ENCODE measurements around the gene MCTP2. TPM values are rescaled to one million over a fixed set of nuclear protein-coding genes. Genes with fewer than 3 reads are reported as not detected.
A peak's percentile ranks its signal among the peaks of the same experiment; 100 is the strongest.

MCTP2 gene
- total and polyA plus RNA-seq, 2 donors, result 6.7 to 9.3 TPM

DNA sequence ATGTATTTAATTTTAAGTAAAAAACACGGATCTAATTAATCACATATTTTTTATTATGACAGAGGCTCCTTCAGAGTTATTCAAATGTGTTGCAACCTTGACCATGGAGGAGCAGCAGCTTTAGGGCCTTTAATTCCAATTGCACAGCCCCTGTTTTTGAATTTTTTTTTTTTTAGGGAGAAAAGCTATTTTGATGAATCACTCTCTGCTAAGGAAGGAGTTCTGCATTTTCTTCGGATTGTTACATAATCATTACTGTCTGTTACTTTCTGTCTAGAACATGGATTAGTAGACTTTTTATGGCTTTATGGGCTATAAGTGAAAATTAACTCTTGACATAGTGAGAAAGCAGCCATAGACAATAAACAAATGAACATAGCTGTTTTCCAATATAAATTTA lies 90.8 kb downstream of the MCTP2 start:
- WGBS, result 83% methylated on average over 2 of the region's 2 CpGs
- no peak overlapping the region for H3K27ac ChIP-seq (ENCODE audit: low read depth in 1 of 2, low read length in 1 of 2)
- no peak overlapping the region for H3K4me3 ChIP-seq (ENCODE audit: low read length in 2 of 2)
- H3K27me3 ChIP-seq (ENCODE audit: control insufficient read depth in 2 of 2, insufficient read depth in 1 of 2, low read length in 1 of 2), result no peaks in the 10 kb centered on the region
- peaks cover 0 to 2% of the 10 kb centered on the region in 2 donors for H3K4me1 ChIP-seq (ENCODE audit: control insufficient read depth in 2 of 2, insufficient read depth in 2 of 2, low read length in 2 of 2)
- H3K36me3 ChIP-seq (ENCODE audit: control insufficient read depth in 2 of 2, insufficient read depth in 2 of 2, low read length in 1 of 2), result no peaks in the 10 kb centered on the region
- H3K9me3 ChIP-seq (ENCODE audit: control insufficient read depth in 2 of 2, insufficient read depth in 1 of 2, low read length in 1 of 2), result no peaks in the 10 kb centered on the region
- no peak for DNase-seq (ENCODE audit: low read depth in 6 of 9, low spot score in 9 of 9)

DNA sequence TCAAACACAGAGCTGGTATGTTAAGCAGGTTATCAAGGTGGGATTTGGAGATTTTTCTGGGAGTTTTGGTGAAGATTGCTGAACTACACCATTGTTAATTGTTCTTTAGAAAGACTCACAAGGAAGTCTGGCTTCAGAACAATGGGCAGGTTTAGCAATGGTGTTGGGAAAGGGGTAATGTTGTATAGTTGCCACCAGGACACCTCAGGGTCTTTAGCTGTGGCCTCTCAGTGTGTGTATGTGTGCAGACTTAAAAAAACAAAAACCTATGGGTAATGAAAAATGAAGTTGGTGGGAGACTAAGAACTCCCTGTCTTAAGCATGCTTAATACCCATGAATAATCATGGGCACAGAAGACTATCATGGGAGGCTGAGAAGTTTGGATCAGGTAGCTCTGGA lies 91.7 kb downstream of the MCTP2 start:
- no peak for DNase-seq (ENCODE audit: low read depth in 6 of 9, low spot score in 9 of 9)
- Histone ChIP-seq H3K4me3 (ENCODE audit: low read length in 2 of 2) (no peak overlapping the region), H3K36me3 (ENCODE audit: control insufficient read depth in 2 of 2, insufficient read depth in 2 of 2, low read length in 1 of 2) (no peaks in the 10 kb centered on the region), H3K4me1 (ENCODE audit: control insufficient read depth in 2 of 2, insufficient read depth in 2 of 2, low read length in 2 of 2) (peaks cover 0 to 2% of the 10 kb centered on the region in 2 donors), H3K9me3 (ENCODE audit: control insufficient read depth in 2 of 2, insufficient read depth in 1 of 2, low read length in 1 of 2) (no peaks in the 10 kb centered on the region), H3K27me3 (ENCODE audit: control insufficient read depth in 2 of 2, insufficient read depth in 1 of 2, low read length in 1 of 2) (no peaks in the 10 kb centered on the region), H3K27ac (ENCODE audit: low read depth in 1 of 2, low read length in 1 of 2) (no peak overlapping the region)

DNA sequence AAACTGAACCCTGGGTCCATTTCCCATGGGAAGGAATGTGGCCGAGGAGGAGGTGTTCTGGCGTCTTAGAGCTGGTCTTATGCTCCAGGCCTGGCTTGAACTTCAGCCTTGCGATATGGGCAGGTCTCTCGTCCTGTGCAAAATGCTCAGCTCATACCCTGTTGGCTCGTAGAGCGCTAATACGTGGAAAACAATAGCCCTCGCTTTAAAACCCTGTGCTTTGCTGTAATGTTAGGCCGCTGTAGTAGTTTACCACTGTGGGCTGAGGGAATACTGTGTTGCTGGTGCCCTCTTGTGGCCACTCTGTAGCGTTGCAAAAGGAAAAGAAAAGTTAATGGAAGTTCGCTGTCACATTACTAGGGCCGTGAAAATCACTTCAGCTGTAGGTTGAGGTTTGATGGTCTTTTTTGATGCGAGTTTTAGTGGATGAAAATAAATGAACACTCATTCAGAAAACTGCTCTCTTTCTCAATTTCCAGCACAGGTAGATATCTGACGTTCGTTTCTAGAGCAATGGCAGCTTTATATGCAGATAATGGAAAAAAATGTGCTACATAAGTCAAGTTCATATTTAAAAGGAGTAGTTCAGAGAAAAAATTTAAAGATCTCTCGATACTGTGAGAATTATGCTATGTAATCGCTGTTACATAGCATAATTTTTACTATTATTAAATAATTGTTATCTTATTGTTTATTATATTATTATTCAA lies 92.9 kb downstream of the MCTP2 start:
- Histone ChIP-seq H3K27me3 (ENCODE audit: control insufficient read depth in 2 of 2, insufficient read depth in 1 of 2, low read length in 1 of 2) (no peaks in the 10 kb centered on the region), H3K36me3 (ENCODE audit: control insufficient read depth in 2 of 2, insufficient read depth in 2 of 2, low read length in 1 of 2) (no peaks in the 10 kb centered on the region), H3K9me3 (ENCODE audit: control insufficient read depth in 2 of 2, insufficient read depth in 1 of 2, low read length in 1 of 2) (no peaks in the 10 kb centered on the region), H3K27ac (ENCODE audit: low read depth in 1 of 2, low read length in 1 of 2) (no peak overlapping the region), H3K4me3 (ENCODE audit: low read length in 2 of 2) (no peak overlapping the region), H3K4me1 (ENCODE audit: control insufficient read depth in 2 of 2, insufficient read depth in 2 of 2, low read length in 2 of 2) (peaks cover 0 to 2% of the 10 kb centered on the region in 2 donors)
- peak; percentile 24 to 78 (median 55) for DNase-seq (ENCODE audit: low read depth in 6 of 9, low spot score in 9 of 9)
- 44% methylated on average over 17 of the region's 17 CpGs for WGBS

DNA sequence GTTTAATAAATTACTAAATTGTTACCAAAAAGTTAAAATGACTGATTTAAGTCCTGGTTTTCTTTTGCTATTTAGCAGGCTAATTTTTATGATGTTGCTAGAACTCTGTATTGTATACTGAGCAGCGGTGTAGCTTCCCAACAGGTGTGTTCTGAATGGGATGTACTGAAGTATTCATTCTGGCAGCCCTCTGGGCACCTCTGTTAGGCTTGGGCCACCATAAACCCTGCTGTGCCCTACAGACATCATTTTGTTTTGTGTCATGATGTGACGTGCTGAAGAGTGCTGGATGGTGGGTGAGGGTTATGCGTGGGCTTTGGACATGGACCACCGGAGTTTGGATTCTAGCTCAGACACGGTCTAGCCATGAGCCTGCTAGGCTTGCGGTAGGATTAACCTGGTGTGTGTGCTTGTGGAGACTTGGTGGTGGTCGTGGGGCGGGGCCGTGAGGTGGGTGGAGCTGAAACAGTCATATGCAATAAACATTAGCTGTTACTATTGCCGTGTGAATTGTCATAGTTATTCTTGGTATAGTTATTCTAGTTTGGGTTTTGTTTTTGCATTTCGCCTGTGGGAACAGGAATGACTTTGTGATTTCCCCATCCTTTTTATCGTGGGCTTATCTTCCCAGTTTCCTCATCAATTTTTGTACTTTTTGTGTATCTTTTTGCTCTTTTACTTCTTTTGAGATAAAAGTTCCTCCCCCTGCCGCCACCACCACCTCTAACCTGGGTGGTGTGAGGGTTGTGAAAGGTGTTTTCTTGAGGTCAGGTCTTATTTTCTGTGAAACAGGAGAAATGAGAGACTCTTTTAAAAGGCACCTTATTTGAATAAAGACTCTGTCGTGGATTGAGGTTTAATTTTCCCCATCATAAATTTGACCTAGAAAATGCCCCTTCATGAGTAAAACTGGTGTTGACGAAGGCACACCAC lies 93.7 kb downstream of the MCTP2 start:
- H3K9me3 ChIP-seq (ENCODE audit: control insufficient read depth in 2 of 2, insufficient read depth in 1 of 2, low read length in 1 of 2), result no peaks in the 10 kb centered on the region
- H3K36me3 ChIP-seq (ENCODE audit: control insufficient read depth in 2 of 2, insufficient read depth in 2 of 2, low read length in 1 of 2), result no peaks in the 10 kb centered on the region
- 91% methylated on average over 15 of the region's 15 CpGs for WGBS
- no peak overlapping the region for H3K4me3 ChIP-seq (ENCODE audit: low read length in 2 of 2)
- no peak for DNase-seq (ENCODE audit: low read depth in 6 of 9, low spot score in 9 of 9)
- H3K4me1 ChIP-seq (ENCODE audit: control insufficient read depth in 2 of 2, insufficient read depth in 2 of 2, low read length in 2 of 2), result peaks cover 0 to 2% of the 10 kb centered on the region in 2 donors
- H3K27me3 ChIP-seq (ENCODE audit: control insufficient read depth in 2 of 2, insufficient read depth in 1 of 2, low read length in 1 of 2), result no peaks in the 10 kb centered on the region
- H3K27ac ChIP-seq (ENCODE audit: low read depth in 1 of 2, low read length in 1 of 2), result no peak overlapping the region

DNA sequence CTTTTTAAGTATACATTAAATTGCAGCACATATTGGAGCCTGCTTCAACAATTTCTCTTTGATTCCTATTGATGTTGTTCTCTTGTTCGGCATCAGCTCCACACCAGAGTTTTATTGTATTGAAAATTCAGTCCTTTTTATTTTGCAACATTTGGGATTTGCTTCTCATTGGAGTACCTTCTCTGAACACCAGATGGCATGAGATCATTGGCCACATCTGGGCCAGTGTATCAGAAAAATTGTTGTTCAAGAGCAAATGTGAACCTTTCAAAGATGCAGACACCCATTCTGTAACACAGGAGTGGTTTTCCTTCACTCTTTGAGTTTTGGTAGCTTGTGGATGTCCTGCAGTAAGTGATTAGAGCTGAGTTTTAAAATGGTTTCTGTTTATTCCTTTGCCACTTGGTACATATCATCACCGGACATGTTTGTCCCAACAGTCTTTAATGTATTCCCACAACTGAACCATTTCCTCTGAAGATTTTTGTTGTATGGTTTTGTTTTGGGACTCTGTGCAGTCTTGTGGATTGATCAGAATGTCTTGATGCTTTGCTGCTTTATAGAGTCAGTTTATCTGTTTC lies 96.1 kb downstream of the MCTP2 start:
- whole genome bisulfite sequencing, result 93% methylated on average over 2 of the region's 2 CpGs
- peak in 2 of 9 donors; percentile 14 to 29 for DNase-seq (ENCODE audit: low read depth in 6 of 9, low spot score in 9 of 9)
- no peaks in the 10 kb centered on the region for H3K36me3 ChIP-seq (ENCODE audit: control insufficient read depth in 2 of 2, insufficient read depth in 2 of 2, low read length in 1 of 2)
- no peak overlapping the region for H3K27ac ChIP-seq (ENCODE audit: low read depth in 1 of 2, low read length in 1 of 2)
- H3K9me3 ChIP-seq (ENCODE audit: control insufficient read depth in 2 of 2, insufficient read depth in 1 of 2, low read length in 1 of 2), result no peaks in the 10 kb centered on the region
- H3K4me1 ChIP-seq (ENCODE audit: control insufficient read depth in 2 of 2, insufficient read depth in 2 of 2, low read length in 2 of 2), result peaks cover 0 to 2% of the 10 kb centered on the region in 2 donors
- H3K27me3 ChIP-seq (ENCODE audit: control insufficient read depth in 2 of 2, insufficient read depth in 1 of 2, low read length in 1 of 2), result no peaks in the 10 kb centered on the region
- H3K4me3 ChIP-seq (ENCODE audit: low read length in 2 of 2), result no peak overlapping the region

DNA sequence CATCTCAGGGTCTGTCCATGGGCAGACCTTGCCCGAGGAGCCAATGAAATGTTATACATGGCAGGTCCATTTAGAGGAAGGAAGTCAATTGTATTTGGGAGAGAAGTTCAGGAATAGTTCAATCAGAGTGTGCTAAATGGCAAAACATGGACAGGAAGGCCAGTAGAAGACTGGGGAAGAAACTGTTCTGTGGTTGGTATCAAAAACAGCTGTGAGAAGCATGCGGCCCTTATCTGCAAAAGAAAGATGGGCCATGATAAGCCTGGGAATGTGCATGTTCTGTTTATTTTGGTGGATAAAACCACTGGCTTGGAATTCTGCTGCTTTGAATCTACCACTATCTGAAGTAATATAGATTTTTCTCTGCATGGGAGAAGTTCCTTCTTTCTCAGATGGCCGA lies 100.4 kb downstream of the MCTP2 start:
- Histone ChIP-seq H3K4me1 (ENCODE audit: control insufficient read depth in 2 of 2, insufficient read depth in 2 of 2, low read length in 2 of 2) (no peaks in the 10 kb centered on the region), H3K36me3 (ENCODE audit: control insufficient read depth in 2 of 2, insufficient read depth in 2 of 2, low read length in 1 of 2) (no peaks in the 10 kb centered on the region), H3K4me3 (ENCODE audit: low read length in 2 of 2) (no peak overlapping the region), H3K27me3 (ENCODE audit: control insufficient read depth in 2 of 2, insufficient read depth in 1 of 2, low read length in 1 of 2) (no peaks in the 10 kb centered on the region), H3K27ac (ENCODE audit: low read depth in 1 of 2, low read length in 1 of 2) (no peak overlapping the region), H3K9me3 (ENCODE audit: control insufficient read depth in 2 of 2, insufficient read depth in 1 of 2, low read length in 1 of 2) (no peaks in the 10 kb centered on the region)
- DNase-seq (ENCODE audit: low read depth in 6 of 9, low spot score in 9 of 9), result no peak
- WGBS, result 94% methylated on average over 3 of the region's 3 CpGs

DNA sequence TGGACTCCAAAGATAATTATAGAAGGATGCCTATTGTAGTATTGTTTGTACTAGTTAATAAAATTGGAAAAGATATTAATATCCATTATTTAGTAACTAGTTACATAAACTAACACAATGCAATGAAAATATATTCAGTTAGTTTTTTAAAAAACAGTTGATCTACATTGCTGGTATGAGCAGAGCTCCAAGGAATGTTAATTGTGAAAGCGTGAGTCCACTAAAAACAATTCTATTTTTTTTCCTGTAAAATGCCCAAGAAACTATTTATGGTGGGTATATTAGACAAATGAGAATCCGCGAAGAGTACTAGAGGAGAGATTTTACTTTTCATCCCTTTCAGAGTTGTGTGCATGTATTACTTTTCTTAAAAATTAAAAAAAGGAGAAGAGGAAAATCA lies 104.3 kb downstream of the MCTP2 start:
- no peak overlapping the region for H3K4me3 ChIP-seq (ENCODE audit: low read length in 2 of 2)
- DNase-seq (ENCODE audit: low read depth in 6 of 9, low spot score in 9 of 9), result no peak
- H3K27ac ChIP-seq (ENCODE audit: low read depth in 1 of 2, low read length in 1 of 2), result no peak overlapping the region
- no peaks in the 10 kb centered on the region for H3K36me3 ChIP-seq (ENCODE audit: control insufficient read depth in 2 of 2, insufficient read depth in 2 of 2, low read length in 1 of 2)
- WGBS, result 98% methylated on average over 3 of the region's 3 CpGs
- no peaks in the 10 kb centered on the region for H3K4me1 ChIP-seq (ENCODE audit: control insufficient read depth in 2 of 2, insufficient read depth in 2 of 2, low read length in 2 of 2)
- H3K27me3 ChIP-seq (ENCODE audit: control insufficient read depth in 2 of 2, insufficient read depth in 1 of 2, low read length in 1 of 2), result no peaks in the 10 kb centered on the region
- H3K9me3 ChIP-seq (ENCODE audit: control insufficient read depth in 2 of 2, insufficient read depth in 1 of 2, low read length in 1 of 2), result no peaks in the 10 kb centered on the region

DNA sequence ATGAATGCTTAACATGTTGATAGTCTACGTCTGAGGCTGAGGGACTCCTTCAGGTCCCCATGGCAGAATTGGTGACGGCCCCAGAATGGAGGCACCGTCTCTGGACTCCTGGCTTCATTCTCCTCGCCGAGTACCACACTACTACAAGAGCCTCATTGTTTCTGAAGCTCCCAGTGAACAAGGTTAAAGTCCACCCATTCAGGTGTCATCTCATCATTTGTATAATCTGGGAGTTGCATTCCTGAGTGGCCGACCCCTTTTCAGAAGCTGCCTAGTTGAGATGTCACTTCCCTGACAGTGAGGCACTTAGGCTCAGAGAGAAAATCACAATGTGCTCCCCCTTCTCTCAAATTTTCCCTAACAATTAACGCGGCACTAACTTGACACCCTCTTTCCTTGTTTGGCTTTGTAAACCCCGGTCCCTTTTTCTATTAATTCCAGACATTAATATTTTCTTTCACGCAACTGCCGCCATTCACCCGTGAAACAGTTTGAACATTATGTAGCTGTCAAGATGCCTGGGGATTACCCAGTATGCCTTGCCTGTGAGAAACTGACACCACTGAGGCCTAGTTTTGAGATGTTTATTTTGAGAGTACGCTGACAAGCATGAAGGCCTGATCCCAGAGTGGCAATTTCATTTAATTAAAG lies 105.6 kb downstream of the MCTP2 start:
- no peaks in the 10 kb centered on the region for H3K4me1 ChIP-seq (ENCODE audit: control insufficient read depth in 2 of 2, insufficient read depth in 2 of 2, low read length in 2 of 2)
- H3K27ac ChIP-seq (ENCODE audit: low read depth in 1 of 2, low read length in 1 of 2), result no peak overlapping the region
- no peaks in the 10 kb centered on the region for H3K36me3 ChIP-seq (ENCODE audit: control insufficient read depth in 2 of 2, insufficient read depth in 2 of 2, low read length in 1 of 2)
- no peaks in the 10 kb centered on the region for H3K27me3 ChIP-seq (ENCODE audit: control insufficient read depth in 2 of 2, insufficient read depth in 1 of 2, low read length in 1 of 2)
- no peak overlapping the region for H3K4me3 ChIP-seq (ENCODE audit: low read length in 2 of 2)
- DNase-seq (ENCODE audit: low read depth in 6 of 9, low spot score in 9 of 9), result peak in 1 of 9 donors; percentile 15
- no peaks in the 10 kb centered on the region for H3K9me3 ChIP-seq (ENCODE audit: control insufficient read depth in 2 of 2, insufficient read depth in 1 of 2, low read length in 1 of 2)
- WGBS, result 92% methylated on average over 13 of the region's 13 CpGs
